ENCODE data around the gene RPL28.

DNA sequence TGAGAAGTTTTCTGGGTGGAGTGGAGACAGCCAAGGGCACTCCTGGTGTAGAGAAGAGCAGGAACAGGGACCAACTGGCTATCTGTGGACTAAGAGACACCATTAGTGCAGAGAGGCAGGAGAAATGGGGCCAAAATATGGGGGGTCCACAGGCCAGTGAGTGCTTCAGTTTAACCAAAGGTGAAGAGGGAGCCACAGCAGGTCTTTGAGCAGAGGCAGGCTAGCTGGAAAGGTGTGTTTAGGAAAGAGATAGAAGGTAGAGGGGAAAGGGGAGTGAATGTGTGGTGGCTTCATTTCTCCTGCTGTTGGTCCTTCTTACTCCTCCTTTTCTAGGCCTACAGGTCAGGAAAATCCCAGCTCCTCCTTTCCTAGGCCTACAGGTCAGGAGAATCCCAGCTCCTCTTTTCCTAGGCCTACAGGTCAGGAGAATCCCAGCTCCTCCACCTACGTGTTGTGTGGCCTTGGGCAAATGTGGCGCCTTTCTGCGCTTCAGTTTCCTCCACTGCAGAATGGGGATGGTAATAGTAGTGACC lies 3.1 kb upstream of the RPL28 start:
- no peak for TF ChIP-seq SP1 (IDR thresholded peaks at IDR 0.05)
- no peak for TF ChIP-seq RAD21 (IDR thresholded peaks at IDR 0.05)
- TF ChIP-seq, protein P1, sequence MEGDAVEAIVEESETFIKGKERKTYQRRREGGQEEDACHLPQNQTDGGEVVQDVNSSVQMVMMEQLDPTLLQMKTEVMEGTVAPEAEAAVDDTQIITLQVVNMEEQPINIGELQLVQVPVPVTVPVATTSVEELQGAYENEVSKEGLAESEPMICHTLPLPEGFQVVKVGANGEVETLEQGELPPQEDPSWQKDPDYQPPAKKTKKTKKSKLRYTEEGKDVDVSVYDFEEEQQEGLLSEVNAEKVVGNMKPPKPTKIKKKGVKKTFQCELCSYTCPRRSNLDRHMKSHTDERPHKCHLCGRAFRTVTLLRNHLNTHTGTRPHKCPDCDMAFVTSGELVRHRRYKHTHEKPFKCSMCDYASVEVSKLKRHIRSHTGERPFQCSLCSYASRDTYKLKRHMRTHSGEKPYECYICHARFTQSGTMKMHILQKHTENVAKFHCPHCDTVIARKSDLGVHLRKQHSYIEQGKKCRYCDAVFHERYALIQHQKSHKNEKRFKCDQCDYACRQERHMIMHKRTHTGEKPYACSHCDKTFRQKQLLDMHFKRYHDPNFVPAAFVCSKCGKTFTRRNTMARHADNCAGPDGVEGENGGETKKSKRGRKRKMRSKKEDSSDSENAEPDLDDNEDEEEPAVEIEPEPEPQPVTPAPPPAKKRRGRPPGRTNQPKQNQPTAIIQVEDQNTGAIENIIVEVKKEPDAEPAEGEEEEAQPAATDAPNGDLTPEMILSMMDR (IDR thresholded peaks at IDR 0.05; ENCODE audit: low read depth, low read length, missing input control) = no peak
- TF ChIP-seq EGR1 (IDR thresholded peaks at IDR 0.05; ENCODE audit: low read depth in 2 of 2) = no peak
- TF ChIP-seq, protein P2, sequence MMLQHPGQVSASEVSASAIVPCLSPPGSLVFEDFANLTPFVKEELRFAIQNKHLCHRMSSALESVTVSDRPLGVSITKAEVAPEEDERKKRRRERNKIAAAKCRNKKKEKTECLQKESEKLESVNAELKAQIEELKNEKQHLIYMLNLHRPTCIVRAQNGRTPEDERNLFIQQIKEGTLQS (IDR thresholded peaks at IDR 0.05) = no peak
- TF ChIP-seq GABPA (IDR thresholded peaks at IDR 0.05 in 1 of 2, conservative IDR thresholded peaks at IDR 0.05 in 1 of 2) = no peak

Measured in liver (tissue), 3 donors.